Activated CD4-positive, alpha-beta T cell treated with anti-CD3 and anti-CD28 coated beads, Interleukin-2, amount 50 U/mL, for 1 hour (primary cell): ENCODE results near the gene ABLIM2.

Experiments
- DNase-seq: peaks from one replicate; pipeline ENCODE4 v3.0.0-alpha.2; 2020

ABLIM2 gene

GRCh38 chr4:8173492-8174242 is 15.1 kb upstream of the ABLIM2 start:
- no peak for DNase-seq

- no peak for DNase-seq
Observed at GRCh38 chr4:8171984-8172924, 13.6 kb upstream of the ABLIM2 start.

GRCh38 chr4:8171266-8171665 is 12.7 kb upstream of the ABLIM2 start:
- no peak for DNase-seq

GRCh38 chr4:8170341-8170740 is 11.7 kb upstream of the ABLIM2 start:
- no peak for DNase-seq

GRCh38 chr4:8169763-8170162 is 11.2 kb upstream of the ABLIM2 start:
- DNase-seq: no peak

GRCh38 chr4:8168832-8169598 is 10.4 kb upstream of the ABLIM2 start:
- no peak for DNase-seq

GRCh38 chr4:8168232-8168631 is 9.6 kb upstream of the ABLIM2 start:
- no peak for DNase-seq

- DNase-seq: no peak
Observed at GRCh38 chr4:8167815-8168214, 9.2 kb upstream of the ABLIM2 start.

GRCh38 chr4:8167291-8167690 is 8.7 kb upstream of the ABLIM2 start:
- no peak for DNase-seq

GRCh38 chr4:8165374-8165896 is 6.8 kb upstream of the ABLIM2 start:
- DNase-seq: no peak

- no peak for DNase-seq
Observed at GRCh38 chr4:8164687-8165086, 6.1 kb upstream of the ABLIM2 start.

GRCh38 chr4:8164194-8164565 is 5.6 kb upstream of the ABLIM2 start:
- DNase-seq: no peak

GRCh38 chr4:8163436-8164193 is 5.0 kb upstream of the ABLIM2 start:
- DNase-seq: no peak

- no peak for DNase-seq
Observed at GRCh38 chr4:8163026-8163425, 4.4 kb upstream of the ABLIM2 start.

- DNase-seq: no peak
Observed at GRCh38 chr4:8162625-8163024, 4.0 kb upstream of the ABLIM2 start.

- no peak for DNase-seq
Observed at GRCh38 chr4:8160572-8160971, 2.0 kb upstream of the ABLIM2 start.

- DNase-seq: no peak
Observed at GRCh38 chr4:8160233-8160560, 1.6 kb upstream of the ABLIM2 start.

- no peak for DNase-seq
Observed at GRCh38 chr4:8159537-8160232, 1.1 kb upstream of the ABLIM2 start.

- no peak for DNase-seq
Observed at GRCh38 chr4:8157944-8158709, 486 bp downstream of the ABLIM2 start.

GRCh38 chr4:8157496-8157895 is 1.1 kb downstream of the ABLIM2 start:
- DNase-seq: no peak

- no peak for DNase-seq
Observed at GRCh38 chr4:8156617-8157016, 2.0 kb downstream of the ABLIM2 start.
